GM10847 (cell line): ENCODE data around the gene ZBTB18.

Experiments
- POLR2A ChIP-seq: IDR thresholded peaks from 2 replicates; pipeline ENCODE4 v1.6.1; 2011; ENCODE audit not compliant: insufficient read length; ENCODE audit errors: extremely low read depth

The ZBTB18 gene

DNA sequence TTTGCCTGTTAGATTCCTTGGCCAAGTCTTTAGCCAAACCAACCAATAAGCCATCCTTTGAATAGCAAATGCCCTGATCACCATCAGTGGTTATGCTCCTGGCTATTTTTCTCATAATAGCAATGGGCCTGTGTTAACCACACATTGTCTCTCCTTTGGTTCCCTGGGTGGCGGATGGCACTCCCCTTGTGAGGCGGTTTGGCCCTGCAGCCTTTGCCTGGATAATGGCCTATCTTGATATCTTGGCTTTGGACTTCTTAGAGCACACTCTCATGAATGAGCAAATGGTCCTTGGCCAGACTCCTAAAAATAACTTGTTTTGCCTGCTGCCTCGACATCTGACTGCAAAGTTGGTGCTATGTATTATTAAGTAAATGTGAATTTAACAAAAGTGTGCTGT is 22.4 kb upstream of the ZBTB18 start:
- TF ChIP-seq POLR2A: no peak

DNA sequence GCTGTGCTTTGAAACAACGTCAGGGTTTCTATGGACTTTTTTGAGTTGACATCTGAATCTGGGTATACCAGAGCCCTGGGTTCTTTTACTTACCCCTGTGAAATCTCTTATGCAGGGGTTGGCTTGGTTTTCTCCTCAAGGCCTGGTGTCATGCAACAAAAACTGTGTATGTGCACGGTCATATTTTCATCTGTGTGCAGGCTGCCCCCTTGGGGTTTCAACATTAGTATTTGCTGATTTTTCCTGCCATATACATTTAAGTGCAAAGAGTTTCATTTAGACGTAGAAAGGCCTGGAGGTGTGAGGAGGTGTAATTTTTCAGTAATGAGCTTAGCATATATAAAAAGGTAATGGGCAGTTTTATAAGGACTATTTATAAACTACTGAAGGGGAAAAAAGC is 22.0 kb upstream of the ZBTB18 start:
- TF ChIP-seq POLR2A: no peak

DNA sequence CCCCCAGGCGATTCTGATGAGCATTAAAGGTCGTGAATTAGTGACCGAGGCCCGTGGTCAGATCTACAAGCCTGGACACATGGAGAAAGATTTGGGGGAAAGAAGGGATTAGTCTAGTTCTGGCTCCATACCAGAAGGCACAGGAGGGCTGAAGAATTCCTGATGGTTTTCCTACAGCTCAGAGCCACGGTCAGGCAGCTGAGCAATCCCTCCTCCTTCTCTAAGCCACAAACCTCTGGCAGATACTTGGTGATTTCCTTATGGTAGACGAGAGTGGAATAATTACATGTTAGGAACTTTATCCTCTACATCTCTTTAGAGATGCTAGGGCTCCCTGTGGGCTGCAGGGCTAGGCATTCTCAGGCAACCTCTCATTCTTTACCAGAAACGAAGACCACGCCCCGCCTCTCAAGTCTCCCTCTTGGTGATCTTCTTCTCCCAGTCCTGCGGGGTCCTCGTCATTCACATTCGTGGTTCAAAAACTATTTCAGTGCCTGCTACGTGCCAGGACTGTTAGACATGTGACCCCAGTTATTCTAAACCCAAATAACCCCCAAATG is 20.5 kb upstream of the ZBTB18 start:
- TF ChIP-seq POLR2A: no peak

DNA sequence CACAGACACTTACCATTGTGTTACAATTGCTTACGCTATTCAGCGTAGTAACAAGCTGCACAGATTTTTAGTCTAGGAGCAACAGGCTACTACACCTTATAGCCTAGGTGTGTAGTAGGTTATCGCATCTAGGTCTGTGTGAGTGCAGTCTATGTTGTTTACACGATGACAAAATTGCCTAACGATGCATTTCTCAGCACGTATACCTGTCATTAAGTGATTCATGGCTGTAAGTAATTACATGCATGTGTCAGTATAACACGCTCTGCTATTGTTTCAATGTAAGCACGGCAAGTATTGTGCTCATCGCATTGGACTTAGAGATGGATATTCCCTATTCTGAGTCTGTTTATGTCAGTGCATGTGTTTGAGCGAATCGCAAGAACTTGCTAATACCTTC is 15.7 kb upstream of the ZBTB18 start:
- no peak for TF ChIP-seq POLR2A

DNA sequence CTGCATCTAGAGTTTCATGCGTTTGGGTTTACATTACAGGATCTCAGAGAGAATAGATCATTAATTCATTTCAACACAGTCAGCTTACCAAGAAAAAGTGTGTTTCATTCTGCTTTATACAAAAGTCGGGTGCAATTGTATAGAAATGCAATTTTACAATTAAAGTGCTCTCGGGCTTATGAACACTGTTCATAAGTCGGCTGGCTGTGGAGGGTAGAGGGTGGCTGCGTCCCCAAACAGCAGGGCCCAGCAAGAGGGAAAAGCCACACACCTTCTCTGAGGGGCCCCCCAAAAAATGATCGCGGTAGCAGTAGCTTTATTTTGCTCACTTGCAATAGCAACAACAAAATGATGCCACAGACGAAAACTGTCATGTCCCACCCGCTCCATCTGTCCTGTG is 13.8 kb upstream of the ZBTB18 start:
- TF ChIP-seq POLR2A: no peak

DNA sequence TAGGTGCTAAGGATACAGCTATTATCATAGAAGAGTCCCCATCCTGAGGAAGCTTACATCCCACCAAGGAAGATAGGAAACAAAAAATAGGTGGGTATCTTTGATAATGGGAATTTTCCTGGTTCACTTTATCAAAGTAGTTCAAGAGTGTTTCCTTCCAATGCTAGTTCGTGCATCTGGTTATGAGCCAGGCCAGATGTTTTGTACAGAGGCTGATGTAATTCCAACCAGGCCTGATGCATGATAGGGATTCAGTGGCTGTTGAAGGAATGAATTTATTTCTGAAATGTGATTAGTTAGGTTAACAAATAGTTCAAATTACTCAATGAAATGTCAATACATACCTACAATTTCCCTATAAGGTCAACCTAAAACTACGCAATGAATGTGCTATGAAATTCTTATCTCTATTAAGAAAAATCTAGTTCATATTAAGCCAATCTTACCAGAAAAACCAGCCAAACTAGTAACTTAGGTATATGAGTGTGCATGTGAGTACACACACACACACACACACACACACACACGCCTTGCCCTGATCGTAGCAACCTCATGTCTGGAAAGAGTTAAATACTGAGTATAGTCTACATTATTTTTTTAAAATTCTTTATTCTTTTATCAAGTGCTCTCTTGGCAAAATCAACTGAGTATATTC is 9.5 kb upstream of the ZBTB18 start:
- TF ChIP-seq POLR2A: no peak

DNA sequence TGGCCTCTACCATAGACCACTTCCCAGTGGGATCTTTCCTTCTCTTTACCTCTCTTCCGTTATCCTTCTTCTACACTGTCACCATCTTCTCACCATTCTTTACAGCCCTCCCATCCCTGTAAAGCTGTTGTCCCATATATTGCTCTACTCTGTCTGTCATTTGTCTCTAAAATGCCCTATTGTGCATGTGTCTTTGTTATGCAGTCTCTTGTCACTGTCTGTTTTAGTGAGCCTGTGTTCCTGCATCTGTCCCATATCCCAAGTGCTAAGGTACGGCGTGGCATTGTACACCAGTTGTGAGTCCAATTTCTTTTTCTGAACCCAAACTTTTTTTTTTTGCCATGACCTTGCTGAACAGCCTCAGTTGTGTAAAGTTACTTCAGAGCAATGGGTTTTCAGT is 8.8 kb upstream of the ZBTB18 start:
- TF ChIP-seq POLR2A: no peak

DNA sequence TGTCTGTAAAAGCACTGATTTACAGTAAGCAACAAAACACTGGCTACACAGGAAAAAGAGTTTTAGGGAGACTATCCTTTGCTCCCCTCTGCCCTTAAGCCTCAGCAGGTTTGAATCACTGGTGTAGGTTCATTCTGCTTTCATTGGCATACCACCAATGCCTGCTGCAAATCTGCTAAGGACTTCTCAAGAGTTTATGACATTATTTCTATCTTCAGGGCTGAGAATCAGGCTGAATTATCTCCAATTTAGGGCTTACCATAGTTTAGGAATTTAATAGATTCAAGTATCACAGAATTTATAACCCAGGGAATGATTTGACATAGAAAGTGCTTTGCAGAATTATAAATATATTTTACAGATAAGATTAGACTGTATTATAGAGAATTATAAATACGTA is 6.7 kb upstream of the ZBTB18 start:
- TF ChIP-seq POLR2A: no peak

DNA sequence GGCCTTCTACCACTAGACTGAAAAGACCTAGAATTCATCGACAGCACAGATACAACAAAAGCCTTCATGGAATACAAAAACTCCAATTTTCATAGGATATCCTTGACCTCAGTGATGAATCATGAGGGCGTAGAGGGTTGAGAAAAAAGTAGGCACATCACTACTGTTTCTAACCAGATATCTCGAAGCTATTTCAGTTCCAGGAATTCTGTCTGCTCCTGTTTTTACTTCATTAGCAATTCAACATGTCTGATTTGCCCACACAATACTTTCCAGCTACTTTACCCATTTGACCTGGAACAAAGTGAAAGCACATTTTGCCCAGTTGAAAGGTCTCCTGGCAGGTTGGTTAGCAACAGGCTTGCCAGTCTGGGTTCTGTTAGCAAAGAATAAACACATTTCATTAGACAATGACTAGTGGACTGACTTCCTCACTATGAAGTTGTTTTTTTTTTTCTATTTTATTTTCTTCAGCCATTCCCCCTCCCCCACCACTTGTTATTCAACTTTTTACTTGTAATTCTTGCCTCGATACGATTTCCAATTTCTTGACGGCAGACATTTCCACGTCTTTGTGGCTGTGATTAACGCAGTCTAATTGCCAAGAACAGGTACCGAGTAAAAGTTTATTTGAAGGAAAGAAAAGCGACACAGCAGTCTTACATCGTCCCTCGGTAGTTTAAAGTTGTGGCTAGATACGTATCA is 4.0 kb upstream of the ZBTB18 start:
- no peak for TF ChIP-seq POLR2A

DNA sequence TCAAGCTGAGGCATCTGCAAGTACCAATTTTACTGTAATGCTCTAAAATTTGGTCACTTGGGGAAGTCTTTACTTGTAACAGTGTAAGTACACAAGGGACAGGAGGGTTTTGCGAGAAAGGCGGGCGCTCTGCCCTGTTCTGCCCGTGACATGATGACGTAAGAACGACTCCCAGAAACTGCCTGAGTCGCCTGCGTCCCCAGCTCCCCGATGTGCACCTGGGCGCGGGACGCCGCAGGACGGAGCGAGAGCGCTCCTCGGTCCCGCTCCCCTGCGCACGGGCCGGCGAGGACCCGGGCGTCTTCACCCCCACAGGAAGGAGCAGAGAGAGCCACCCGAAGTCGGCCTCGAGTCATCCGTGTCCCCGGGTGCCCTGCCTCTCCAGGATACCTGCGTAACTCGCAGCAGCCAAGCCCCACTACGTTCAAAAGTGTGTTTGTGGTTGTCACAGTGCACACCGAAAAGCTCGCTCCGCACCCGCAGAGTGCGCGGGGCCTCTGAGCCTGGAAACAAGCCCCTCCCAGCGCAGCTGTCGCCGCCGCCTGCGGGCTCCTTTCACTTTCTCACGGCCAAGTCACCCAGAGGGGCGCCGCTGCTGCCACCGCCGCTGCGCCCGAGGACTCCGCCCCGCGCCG is 3.3 kb upstream of the ZBTB18 start:
- TF ChIP-seq POLR2A: peak; percentile 86

DNA sequence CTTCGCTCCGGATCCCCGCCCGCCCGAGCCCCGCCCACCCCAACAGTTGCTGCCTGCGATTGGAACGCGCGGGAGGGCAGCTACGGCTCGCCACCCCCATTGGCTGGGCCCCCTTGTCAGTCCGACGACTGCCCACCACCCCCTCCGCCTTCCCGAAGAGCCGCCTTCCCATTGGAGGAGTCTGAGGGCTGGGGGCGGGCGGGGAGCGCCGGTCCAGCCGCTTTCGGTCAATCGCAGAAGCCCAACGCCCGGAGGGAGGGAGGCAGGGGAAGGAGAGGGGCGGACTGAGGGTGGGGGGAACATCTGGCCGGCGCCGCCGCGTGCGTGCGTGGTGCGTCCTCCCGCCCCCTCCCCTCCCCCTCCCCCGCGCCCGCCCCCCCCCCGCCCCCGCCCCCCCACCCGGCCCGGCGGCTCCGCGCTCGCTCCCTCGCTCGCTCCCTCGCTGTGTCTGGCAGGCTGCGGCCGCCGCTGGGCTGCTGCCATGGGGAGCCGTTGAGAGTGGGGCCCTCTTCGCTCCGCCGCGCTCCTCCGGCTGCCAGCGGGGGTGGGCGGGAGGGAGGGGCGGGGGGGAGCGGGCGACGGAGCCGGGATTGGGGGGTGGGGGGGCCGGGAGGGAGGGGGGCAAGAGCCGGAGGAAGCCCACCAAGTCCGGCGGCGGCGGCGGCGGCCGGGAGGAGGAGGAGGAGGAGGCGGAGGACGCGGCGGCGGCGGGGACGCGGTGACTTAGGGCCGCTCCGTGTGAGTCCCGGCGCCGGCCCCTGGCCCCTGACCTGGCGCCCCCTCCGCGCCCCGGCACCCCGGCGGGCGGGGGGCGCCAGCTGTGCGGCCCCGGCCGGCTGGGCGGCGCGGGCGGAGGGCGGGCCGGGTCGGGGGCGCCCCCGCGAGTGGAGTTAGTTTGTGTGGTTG is 2.6 kb upstream of the ZBTB18 start:
- no peak for TF ChIP-seq POLR2A

DNA sequence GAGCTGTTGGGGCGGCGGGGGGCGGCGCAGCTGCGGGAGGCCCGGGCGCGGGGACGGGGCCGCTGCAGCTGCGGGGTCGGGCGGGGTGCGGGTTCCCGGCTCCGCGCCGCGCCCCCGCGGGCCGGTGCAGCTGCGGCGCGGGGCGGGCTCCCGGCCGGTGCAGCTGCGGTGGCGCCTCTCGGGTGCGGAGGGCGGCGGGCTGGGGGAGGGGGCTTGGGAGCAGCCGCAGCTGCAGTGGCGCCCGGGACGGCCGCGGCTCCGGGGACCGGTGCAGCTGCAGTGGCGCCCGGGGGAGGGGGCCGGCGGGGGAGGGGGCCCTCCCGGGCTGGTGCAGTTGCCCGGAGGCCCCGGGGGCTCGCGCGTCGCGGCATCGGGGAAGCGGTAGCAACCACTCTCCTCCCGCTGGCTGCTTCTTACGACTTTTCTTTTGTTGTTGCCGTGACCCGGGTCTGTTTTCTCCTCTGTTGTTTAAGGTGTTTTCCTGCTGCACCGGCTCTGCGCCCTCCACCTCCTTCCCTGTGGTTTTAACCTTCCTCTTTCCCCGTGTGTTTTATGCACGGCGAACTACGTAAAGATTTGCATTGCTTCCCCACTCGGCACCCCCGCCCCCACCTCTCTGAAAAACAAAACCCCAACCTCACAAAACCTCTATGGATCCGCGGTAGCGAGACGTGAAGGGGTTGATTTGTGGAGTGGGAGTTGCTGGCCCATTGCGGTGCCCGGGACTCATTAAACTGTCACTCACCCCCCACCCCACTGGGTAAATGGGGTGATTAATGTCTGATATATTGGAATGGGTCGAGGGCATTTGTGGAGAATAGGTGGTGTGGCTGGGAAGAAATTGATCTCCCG is 1.7 kb upstream of the ZBTB18 start:
- no peak for TF ChIP-seq POLR2A

DNA sequence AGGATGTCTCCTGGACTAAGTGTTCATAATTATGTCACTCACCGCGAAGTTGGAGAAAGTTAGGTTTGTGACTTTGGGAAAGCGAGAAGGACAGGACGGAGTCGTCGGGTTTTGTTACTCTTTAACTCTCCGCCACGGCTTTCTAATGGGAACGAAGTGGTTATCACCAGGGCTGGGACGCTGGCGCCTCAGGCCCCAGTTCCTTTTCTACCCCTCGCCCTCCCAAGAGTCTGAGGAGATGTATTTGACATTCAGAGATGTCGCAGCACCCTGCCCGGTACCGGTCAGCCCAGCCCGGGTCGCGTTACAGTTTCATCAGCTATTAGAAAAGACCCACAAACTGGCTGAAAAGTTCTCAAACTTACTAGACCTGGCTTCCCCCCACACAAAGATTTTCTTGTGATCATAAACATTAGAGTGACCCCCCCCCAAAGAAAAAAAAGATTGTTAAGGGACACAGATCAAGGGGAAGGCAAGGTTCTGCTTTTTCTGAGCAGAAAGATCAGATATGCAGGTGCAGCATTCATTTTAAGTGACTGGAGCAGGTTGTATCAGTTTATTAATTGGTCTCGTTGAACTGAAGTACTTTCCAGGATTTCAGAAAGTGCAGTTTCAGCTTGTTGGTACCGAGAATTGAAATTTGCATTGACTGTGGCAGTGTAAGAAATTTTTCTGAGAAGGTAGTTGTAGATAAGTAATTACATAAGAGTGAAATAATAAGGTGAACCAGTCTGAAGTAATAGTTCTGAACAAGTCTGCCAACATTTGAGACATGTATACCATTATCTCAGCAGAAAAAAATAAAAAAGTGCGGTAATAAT is 859 bp upstream of the ZBTB18 start:
- TF ChIP-seq POLR2A: no peak
